WTC11 (cell line): ENCODE measurements around the gene PHOX2B.

Source experiments
- CTCF ChIP-seq: fragments of 200-600 bp; IDR thresholded peaks from 2 replicates; pipeline ENCODE4 v1.8.0; 2022; ENCODE audit warnings: antibody characterized with exemption
- EMX1 ChIP-seq: fragments of 250-450 bp; sonication (Bioruptor Pico); IDR thresholded peaks from 2 replicates; pipeline ENCODE4 v1.8.0; 2021; ENCODE audit warnings: mild to moderate bottlenecking
- JUN ChIP-seq: sonication (generic); formaldehyde crosslinking; IDR thresholded peaks from 2 replicates; pipeline ENCODE4 v1.8.0; 2023; ENCODE audit warnings: mild to moderate bottlenecking, missing genetic modification reagents
- KAT7 ChIP-seq: sonication (generic); formaldehyde crosslinking; IDR thresholded peaks from 2 replicates; pipeline ENCODE4 v1.8.1; 2023; ENCODE audit warnings: missing genetic modification reagents, mild to moderate bottlenecking, borderline replicate concordance
- USF2 ChIP-seq: sonication (generic); formaldehyde crosslinking; IDR thresholded peaks from 2 replicates; pipeline ENCODE4 v1.8.1; 2023; ENCODE audit warnings: mild to moderate bottlenecking, missing genetic modification reagents, moderate library complexity
- ZNF138 ChIP-seq: sonication (generic); formaldehyde crosslinking; conservative IDR thresholded peaks from 2 replicates; pipeline ENCODE4 v1.8.1; 2022; ENCODE audit warnings: mild to moderate bottlenecking, moderate library complexity, missing genetic modification reagents
- ZNF263 ChIP-seq: sonication (generic); formaldehyde crosslinking; IDR thresholded peaks from 2 replicates; pipeline ENCODE4 v1.8.1; 2022; ENCODE audit warnings: low read depth, mild to moderate bottlenecking, moderate library complexity, missing genetic modification reagents
- TF ChIP-seq, protein P1 (sequence below): sonication (generic); formaldehyde crosslinking; IDR thresholded peaks from 2 replicates; pipeline ENCODE4 v1.8.0; 2022; ENCODE audit warnings: mild to moderate bottlenecking, missing genetic modification reagents
- TF ChIP-seq, protein P2 (sequence below): sonication (generic); formaldehyde crosslinking; IDR thresholded peaks from 2 replicates; pipeline ENCODE4 v1.8.0; 2022; ENCODE audit warnings: mild to moderate bottlenecking, missing genetic modification reagents
- TF ChIP-seq, protein P3 (sequence below): sonication (generic); formaldehyde crosslinking; IDR thresholded peaks from 2 replicates; pipeline ENCODE4 v1.8.1; 2023; ENCODE audit warnings: mild to moderate bottlenecking, missing genetic modification reagents, moderate library complexity

DNA sequence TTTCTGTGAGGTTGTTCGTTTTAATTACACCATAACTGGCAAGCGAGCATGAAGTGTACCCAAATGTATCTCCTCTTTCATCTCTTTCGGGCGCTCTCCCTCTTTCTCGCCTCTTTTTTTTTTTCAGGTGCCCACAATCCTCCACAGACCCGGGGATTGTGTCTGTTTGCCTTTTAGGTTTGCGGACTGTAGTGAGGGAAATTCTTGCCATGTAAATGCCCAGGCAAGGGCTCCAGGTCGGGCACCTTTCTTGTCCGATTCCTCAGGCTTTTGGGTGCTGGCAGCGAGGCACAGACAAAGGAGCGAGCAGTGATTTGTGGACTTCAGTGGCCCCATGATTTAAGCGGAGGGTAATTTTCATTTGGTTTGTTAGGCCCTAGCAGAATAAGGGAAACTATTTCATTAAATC, 1.1 kb upstream of the PHOX2B start:
- TF ChIP-seq, protein P1, sequence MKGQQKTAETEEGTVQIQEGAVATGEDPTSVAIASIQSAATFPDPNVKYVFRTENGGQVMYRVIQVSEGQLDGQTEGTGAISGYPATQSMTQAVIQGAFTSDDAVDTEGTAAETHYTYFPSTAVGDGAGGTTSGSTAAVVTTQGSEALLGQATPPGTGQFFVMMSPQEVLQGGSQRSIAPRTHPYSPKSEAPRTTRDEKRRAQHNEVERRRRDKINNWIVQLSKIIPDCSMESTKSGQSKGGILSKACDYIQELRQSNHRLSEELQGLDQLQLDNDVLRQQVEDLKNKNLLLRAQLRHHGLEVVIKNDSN (CRISPR knock-in tag): no peak
- TF ChIP-seq CTCF: no peak
- TF ChIP-seq JUN (CRISPR knock-in tag): no peak
- TF ChIP-seq EMX1 (CRISPR knock-in tag): no peak
- TF ChIP-seq ZNF263 (CRISPR knock-in tag): no peak
- TF ChIP-seq ZNF138 (CRISPR knock-in tag): no peak
- no peak for TF ChIP-seq USF2
- TF ChIP-seq, protein P2, sequence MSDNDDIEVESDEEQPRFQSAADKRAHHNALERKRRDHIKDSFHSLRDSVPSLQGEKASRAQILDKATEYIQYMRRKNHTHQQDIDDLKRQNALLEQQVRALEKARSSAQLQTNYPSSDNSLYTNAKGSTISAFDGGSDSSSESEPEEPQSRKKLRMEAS (CRISPR knock-in tag): no peak
- TF ChIP-seq, protein P3, sequence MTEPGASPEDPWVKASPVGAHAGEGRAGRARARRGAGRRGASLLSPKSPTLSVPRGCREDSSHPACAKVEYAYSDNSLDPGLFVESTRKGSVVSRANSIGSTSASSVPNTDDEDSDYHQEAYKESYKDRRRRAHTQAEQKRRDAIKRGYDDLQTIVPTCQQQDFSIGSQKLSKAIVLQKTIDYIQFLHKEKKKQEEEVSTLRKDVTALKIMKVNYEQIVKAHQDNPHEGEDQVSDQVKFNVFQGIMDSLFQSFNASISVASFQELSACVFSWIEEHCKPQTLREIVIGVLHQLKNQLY (CRISPR knock-in tag): no peak
- no peak for TF ChIP-seq KAT7
